ENCODE measurements around the gene ZNF888.
"Not testable (repeated sequence)": the region's sequence is repeated elsewhere in the genome, so short reads cannot be mapped to it uniquely, and the experiment has no call there.

The ZNF888 gene

DNA sequence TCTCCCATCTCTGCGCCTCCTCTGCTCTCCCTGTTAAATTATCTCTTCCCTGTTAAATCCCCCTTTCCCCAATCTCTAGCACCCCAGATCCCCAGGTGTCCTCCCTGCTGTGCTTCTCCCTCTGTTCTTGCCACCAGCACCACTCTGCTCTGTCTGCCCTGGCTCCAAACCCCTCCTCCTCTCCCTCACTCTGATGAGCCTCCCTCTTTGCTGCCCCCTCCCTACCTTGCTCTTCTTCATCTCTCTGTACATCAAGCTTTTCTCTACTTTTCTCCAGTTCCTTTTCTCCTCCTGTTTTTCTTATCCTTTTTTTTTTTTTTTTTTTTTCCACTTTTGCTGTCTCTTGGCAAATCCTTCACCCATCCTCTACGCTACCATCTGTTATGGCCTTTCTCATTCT is 18.3 kb upstream of the ZNF888 start:
- FAIRE-seq, result not testable (repeated sequence)

DNA sequence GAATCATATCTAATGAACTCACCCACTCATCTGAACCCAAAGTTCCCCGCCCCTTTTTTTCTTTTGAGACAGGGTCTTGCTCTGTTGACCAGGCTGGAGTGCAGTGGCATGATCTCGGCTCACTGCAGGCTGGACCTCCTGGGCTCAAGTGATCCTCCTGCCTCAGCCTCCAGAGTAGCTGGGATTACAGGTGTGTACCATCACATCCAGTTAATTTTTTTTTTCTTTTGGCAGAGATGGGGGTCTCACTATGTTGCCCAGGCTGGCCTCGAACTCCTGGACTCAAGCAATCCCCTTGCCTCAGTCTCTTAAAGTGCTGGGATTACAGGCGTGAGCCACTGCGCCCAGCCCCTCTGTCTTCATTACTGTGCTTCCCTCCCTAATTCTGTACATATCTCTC is 17.7 kb upstream of the ZNF888 start:
- not testable (repeated sequence) for FAIRE-seq

- no peak for FAIRE-seq
Observed at GRCh38 chr19:52938761-52939160, 15.5 kb upstream of the ZNF888 start.

GRCh38 chr19:52936954-52937325 is 13.7 kb upstream of the ZNF888 start:
- no peak for FAIRE-seq

DNA sequence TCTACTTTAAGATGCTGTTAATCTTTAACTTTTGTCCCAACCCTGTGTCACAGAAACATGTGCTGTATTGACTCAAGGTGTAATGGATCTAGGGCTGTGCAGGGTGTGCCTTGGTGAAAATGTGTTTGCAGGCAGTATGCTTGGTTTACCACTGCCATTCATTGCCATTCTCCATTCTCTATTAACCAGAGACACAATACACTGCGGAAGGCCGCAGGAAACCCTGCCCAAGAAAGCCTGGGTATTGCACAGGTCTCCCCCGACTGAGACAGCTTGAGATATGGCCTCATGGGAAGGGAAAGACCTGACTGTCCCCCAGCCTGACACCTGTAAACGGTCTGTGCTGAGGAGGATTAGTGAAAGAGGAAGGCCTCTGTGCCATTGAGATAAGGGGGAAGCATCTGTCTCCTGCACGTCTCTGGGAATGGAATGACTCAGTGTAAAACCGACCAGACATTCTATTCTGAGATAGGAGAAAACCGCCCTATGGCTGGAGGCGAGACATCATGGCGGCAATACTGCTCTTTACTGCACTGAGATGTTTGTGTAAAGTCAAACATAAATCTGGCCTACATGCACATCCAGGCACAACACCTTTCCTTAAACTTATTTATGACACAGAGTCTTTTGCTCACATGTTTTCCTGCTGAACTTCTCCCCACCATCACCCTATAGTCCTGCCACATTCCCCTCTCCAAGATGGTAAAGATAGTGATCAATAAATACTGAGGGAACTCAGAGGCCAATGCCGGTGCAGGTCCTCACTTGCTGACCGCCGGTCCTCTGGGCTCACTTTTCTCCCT is 13.1 kb upstream of the ZNF888 start:
- FAIRE-seq, result no peak

DNA sequence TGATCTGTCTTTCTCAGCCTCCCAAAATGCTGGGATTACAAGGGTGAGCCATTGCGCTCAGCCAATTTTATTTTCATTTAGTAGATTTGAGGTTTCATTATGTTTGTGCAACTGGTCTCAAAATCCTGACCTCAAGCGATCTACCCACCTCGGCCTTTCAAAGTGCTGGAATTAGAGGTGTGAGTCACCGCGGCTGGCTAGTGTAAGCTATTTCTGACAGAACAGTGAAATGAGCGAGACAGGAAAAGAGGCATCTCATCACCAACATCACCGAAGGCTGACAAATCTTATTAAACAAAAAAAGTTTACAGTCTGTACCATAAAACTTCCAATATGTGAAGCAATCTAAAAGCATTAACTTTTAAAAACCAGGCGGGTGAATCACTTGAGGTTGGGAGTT is 12.2 kb upstream of the ZNF888 start:
- FAIRE-seq, result no peak

GRCh38 chr19:52924641-52925040 is 1.4 kb upstream of the ZNF888 start:
- FAIRE-seq, result not testable (repeated sequence)

GRCh38 chr19:52923778-52924593 is 758 bp upstream of the ZNF888 start:
- FAIRE-seq, result no peak

GRCh38 chr19:52917531-52917930 is 5.7 kb downstream of the ZNF888 start:
- FAIRE-seq, result no peak

DNA sequence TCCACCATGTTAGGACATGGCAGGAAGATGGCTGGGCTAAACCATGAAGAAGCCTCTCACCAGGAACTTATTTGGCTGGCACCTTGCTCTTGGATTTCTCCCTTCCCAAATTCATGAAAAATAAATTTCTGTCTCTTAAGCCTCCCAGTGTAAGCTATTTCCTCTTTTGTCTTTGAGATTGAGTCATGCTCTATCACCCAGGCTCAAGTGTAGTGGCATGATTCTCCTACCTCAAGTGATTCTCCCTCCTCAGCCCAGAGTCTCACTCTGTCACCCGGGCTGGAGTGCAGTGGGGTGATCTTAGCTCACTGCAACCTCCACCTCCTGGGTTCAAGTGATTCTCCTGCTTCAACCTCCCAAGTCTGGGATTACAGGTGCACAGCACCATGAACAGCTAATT is 12.6 kb downstream of the ZNF888 start:
- FAIRE-seq, result no peak

GRCh38 chr19:52904052-52904780 is 19.0 kb downstream of the ZNF888 start:
- not testable (repeated sequence) for FAIRE-seq

DNA sequence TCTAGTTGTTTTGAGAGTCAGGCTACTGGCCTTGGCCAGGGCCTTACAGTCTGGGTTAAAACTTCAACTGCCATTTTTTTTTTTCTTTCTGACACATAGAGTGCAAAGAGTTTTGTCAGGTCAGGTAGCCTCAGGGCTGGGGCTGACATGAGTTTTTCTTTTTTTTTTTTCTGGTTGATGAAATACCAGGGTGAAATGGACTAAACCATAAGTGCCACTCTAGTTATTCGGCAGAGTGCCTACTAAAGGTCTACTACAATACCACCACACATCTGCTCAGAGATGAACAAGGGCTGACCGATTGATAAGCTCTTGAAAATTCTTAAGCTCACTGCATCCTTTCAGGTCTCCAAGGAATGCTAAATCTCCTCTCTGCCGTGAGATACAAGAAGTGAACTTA is 21.4 kb downstream of the ZNF888 start:
- no peak for FAIRE-seq

DNA sequence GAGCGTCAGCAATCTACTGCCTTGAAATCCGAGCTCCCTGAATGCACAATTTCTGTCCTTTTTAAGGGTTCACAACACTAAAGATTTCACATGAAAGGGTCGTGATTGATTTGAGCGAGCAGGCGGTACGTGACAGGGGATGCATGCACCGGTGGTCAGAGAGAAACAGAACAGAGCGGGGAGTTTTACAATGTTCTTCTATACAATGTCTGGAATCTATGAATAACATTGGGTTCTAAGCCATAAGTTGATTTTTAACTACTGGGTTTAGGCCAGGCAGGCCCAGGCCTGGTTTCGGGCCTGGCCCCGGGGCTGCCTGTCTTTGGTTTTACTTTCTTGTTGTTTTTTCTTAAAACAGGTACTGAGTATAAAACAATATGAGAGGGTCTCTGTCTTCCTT is 24.6 kb downstream of the ZNF888 start:
- FAIRE-seq, result not testable (repeated sequence)

DNA sequence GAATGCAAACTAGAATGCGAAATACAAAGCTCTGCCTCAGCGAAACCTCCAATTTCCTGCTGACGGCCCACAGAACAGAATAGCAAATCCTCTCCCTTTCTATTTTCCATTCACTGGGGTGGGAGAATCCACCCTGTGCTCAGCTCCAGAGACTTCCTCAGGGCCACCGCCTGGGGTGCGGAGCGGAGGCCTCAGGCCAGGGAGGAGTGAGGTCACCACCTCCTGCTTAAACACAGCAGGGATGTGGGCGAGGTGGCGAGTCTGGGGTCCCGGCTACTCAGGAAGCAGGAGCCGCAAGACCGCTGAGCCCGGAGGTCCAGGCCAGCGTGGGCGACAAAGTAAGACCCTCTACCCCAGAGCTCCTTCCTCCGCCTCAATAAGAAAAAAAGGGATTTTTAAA is 25.1 kb downstream of the ZNF888 start:
- no peak for FAIRE-seq

DNA sequence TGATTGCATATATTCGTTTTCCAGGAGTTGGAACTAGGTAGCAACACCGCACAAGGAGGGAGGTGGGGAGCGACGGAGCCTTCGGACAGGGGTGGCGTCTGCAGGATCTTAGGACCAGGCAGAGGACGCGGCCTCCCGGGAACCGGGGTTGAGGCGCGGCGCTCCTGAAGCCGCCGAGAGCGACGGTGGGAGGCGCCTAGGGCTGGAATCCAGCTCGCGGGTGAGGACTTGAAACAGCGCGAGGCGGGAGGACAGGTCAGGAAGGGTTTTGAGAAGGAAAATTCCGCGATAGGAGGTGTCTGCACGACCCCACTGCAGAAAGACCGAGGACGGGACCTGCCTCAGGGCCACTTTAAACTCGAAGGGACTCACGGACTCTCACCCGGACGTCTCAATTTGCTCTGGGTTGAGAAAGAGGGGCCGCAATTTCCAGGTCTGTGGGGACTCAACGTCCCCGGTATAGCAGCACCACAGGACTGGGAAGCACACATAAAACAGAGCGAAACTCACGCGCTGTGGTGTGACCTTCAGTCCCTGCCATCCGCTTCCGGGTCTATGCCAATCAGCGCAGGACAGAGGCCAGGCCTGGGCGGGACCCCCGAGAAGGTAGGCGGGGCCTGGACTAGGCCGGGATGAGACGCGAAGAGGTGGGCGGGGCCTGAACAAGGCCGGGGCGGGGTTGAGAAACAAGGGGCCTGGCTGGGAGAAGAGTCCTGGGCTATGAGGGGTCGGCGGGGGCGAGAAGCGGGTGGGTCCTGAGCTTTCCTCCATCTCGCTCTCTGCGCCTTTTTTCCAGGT is 25.9 kb downstream of the ZNF888 start, which contains the start of gene ZNF320:
TSS of gene ZNF320 (minus strand) at position 498 of the 798 bp plus-strand sequence. CDS start 7,380 bp downstream, outside the sequence.
- FAIRE-seq, result no peak

- no peak for FAIRE-seq
Observed at GRCh38 chr19:52896431-52897137, 26.6 kb downstream of the ZNF888 start.

DNA sequence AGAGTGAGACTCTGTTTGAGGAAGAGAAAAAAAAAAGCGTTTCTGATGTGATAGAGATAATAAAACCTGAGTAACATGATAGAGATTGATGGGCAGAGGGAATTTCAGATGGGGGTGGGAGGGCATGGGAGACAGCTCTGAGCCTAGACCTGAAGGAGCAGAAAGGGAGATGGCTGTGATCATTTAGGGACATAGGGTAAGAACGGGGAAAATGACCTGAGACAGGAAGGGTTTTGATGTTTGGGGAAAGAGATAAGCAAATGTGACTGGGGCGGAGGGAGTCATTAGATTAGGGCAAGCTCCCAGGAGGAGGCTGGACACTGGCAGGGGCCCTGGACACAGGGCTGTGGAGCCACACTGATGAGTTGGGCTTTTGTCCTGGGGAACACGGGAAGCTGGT is 31.9 kb downstream of the ZNF888 start:
- FAIRE-seq, result no peak

GRCh38 chr19:52889931-52890330 is 33.3 kb downstream of the ZNF888 start:
- FAIRE-seq, result no peak

DNA sequence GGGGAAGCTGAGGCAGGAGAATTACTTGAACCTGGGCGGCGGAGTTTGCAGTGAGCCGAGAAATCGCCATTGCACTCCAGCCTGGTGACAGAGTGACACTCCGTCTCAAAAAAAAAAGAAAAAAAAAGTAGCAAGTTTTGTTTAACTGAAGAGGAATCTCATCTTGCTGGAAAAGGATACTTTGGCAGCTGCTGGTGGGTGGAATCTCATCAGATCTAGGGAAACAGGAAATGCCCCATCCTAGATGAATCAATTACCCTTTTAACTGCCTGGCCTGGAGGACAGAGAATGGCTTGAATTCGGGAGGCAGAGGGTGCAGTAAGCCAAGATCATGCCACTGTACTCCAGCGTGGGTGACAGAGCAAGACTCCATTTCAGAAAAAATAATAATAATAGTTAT is 34.2 kb downstream of the ZNF888 start:
- no peak for FAIRE-seq

- no peak for FAIRE-seq
Observed at GRCh38 chr19:52880895-52881389, 42.3 kb downstream of the ZNF888 start.

GRCh38 chr19:52872996-52873395 is 50.2 kb downstream of the ZNF888 start:
- not testable (repeated sequence) for FAIRE-seq

- FAIRE-seq, result no peak
Observed at GRCh38 chr19:52871466-52871865, 51.8 kb downstream of the ZNF888 start.

Measured in G401.6 (cell line).